Stimulated activated CD4-positive, alpha-beta T cell treated with anti-CD3 and anti-CD28 coated beads, TNF-alpha, amount 100 ng/mL, for 4 hours (primary cell): ENCODE results near the gene ACHE.

Experiments used
- DNase-seq, 3 experiments: peaks; one replicate each; pipeline ENCODE4 v3.0.0-alpha.2; 2020; ENCODE audit warnings: low read depth in 3 of 3

Gene ACHE

GRCh38 chr7:100884736-100885439, 10.8 kb downstream of the ACHE start:
- no peak for DNase-seq

- DNase-seq = no peak
These were observed 12.7 kb downstream of the ACHE start for GRCh38 chr7:100882785-100883526.

GRCh38 chr7:100882201-100882600, 13.5 kb downstream of the ACHE start:
- DNase-seq = no peak

GRCh38 chr7:100881136-100881535, 14.6 kb downstream of the ACHE start:
- DNase-seq = no peak

GRCh38 chr7:100880645-100881044, 15.0 kb downstream of the ACHE start:
- DNase-seq = no peak

GRCh38 chr7:100879685-100880261, 15.9 kb downstream of the ACHE start:
- no peak for DNase-seq

- DNase-seq = no peak
These were observed 17.0 kb downstream of the ACHE start for GRCh38 chr7:100878685-100879084.

- DNase-seq = no peak
These were observed 17.7 kb downstream of the ACHE start for GRCh38 chr7:100878013-100878412.

GRCh38 chr7:100875356-100875751, 20.3 kb downstream of the ACHE start:
- no peak for DNase-seq

- DNase-seq = peak; percentile 97 to 98 (median 98)
These were observed 20.9 kb downstream of the ACHE start, which contains the start of gene SRRT for GRCh38 chr7:100874577-100875355. Gene SRRT, plus strand, starts transcription at chr7:100875103. Its CDS starts 488 bp downstream, at chr7:100875591.

GRCh38 chr7:100874300-100874576, 21.4 kb downstream of the ACHE start:
- DNase-seq = no peak

GRCh38 chr7:100873599-100874299, 21.9 kb downstream of the ACHE start:
- DNase-seq = no peak

- DNase-seq = no peak
These were observed 27.8 kb downstream of the ACHE start for GRCh38 chr7:100867776-100868485.

- peak; percentile 45 to 61 (median 55) for DNase-seq
These were observed 28.5 kb downstream of the ACHE start, which contains the start of gene TRIP6 for GRCh38 chr7:100867040-100867775. Gene TRIP6, plus strand, starts transcription at chr7:100867387. Its CDS starts 111 bp downstream, at chr7:100867498.

- DNase-seq = no peak
These were observed 29.0 kb downstream of the ACHE start for GRCh38 chr7:100866729-100867039.

GRCh38 chr7:100865938-100866728, 29.6 kb downstream of the ACHE start:
- no peak for DNase-seq

- DNase-seq = no peak
These were observed 30.2 kb downstream of the ACHE start for GRCh38 chr7:100865372-100865911.

GRCh38 chr7:100864263-100864845, 31.3 kb downstream of the ACHE start:
- DNase-seq = no peak

GRCh38 chr7:100863406-100863950, 32.2 kb downstream of the ACHE start:
- no peak for DNase-seq
